Measurements from ENCODE around the gene REEP5.
A peak's percentile ranks its signal among the peaks of the same experiment; 100 is the strongest.
"Not testable (repeated sequence)": the region's sequence is repeated elsewhere in the genome, so short reads cannot be mapped to it uniquely, and the experiment has no call there.

The REEP5 gene

DNA sequence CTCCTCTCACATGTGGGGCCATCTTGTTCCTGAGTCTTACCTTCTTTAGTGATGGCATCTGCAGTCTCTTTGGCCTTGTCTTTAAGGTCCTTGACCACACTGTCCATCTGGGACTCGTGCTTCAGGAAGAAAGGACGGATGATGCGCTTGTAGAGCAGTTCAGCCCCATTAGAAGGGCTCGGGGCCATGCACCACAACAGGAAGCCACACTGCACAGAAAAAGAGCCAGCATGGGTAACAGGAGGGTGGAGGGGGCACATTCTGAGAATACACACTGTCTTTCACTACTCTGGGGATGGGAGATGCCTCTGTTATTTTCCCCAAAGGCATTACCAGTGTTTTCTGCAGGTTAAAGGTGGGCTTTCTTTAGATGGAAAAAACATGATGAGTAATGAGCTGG, 35.1 kb downstream of the REEP5 start:
- DNase-seq (ENCODE audit: low read depth in 2 of 2), result no peak

- DNase-seq (ENCODE audit: low read depth in 2 of 2), result no peak
Observed at GRCh38 chr5:112885001-112885400, 37.0 kb downstream of the REEP5 start.

- DNase-seq (ENCODE audit: low read depth in 2 of 2), result no peak
Observed at GRCh38 chr5:112883192-112883591, 38.8 kb downstream of the REEP5 start.

DNA sequence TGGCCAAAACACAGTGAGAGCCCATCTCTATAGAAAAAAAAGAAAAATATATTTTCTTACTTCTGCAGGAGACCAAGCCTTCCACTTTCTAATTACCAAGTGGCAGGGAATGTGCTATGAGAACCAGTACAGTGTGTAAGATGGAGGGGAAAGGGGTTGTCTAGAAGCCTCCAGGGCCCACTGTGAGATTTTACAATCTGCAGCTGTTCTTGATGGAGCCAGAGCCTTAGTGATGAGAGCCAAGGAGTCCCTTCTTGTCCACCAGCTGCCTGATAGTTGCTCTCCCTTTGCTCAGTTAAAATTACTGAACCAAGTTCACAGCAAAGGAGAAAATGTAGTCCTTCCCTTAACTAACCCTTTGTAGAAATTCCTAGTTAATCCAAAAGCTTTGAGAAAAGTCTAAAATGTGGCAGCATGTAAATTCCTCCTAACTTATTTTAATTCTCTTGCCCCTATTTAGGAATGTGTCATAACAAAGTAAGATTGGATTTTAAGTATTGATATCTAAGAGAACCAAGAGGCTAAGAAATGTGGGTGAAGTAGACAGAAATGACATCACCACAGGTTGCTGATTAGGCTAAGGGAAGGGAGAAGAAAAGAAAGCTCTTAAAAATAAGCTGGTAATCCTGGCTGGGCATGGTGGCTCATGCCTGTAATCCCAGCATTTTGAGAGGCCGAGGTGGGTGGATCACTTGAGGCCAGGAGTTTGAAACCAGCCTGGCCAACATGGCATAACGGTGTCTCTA, 41.6 kb downstream of the REEP5 start:
- DNase-seq (ENCODE audit: low read depth in 2 of 2), result no peak

DNA sequence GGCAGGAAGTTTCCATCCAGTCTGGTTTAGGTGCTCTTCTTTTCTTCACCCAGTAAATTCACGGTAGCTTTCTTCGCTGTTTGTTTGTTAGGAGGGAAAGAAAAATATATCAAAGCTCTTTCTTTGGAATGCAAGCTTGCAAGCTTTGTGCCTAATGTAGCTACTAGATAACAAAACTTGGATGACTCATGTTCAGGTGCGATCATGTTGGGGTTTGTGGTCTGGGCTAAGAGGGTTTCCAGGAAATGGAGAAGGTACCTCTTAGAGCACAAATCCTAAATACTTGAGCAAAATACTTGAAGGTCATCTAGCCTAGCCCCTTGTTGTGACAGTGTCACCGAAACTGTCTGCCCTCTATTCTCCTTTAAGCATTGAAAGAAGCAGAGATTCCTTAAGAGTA, 43.3 kb downstream of the REEP5 start:
- DNase-seq (ENCODE audit: low read depth in 2 of 2), result peak; percentile 20 to 23

- DNase-seq (ENCODE audit: low read depth in 2 of 2), result no peak
Observed at GRCh38 chr5:112878101-112878500, 43.9 kb downstream of the REEP5 start.

DNA sequence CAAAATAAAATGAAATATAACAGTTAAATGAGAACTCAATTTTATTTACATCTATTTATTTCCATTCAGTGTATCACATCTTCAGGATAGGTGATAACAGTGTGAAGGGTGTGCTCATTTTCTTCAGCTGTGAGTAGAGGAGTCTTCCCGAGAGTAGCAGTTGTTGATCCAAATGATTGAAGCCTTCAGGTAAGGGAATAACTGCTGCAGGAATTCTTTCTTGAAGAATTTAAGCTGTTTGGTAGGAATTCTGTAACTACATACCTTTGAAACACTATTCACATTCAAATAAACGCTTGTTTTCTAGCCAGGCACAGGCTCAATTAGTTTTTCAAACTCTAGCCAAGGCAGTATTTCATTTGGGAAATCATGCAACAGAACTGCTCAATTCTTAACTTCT, 45.7 kb downstream of the REEP5 start:
- DNase-seq (ENCODE audit: low read depth in 2 of 2), result no peak

GRCh38 chr5:112870966-112871365, 51.1 kb downstream of the REEP5 start:
- no peak for DNase-seq (ENCODE audit: low read depth in 2 of 2)

DNA sequence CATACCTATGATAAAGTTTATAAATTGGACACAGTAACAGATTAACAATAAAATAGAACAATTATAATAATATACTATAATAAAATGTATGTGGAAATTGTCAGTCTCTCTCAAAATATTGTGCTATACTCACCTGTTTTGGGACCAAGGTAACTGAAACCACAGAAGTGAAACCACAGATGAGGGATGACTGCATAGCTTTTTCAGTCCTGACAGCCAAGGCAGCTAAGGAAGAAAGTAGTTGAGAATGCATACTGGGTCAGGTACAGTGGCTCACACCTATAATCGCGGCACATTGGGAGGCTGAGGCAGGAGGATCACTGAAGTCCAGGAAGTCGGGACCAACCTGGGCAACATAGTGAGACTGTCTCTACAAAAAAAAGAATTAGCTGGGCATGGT, 52.1 kb downstream of the REEP5 start:
- no peak for DNase-seq (ENCODE audit: low read depth in 2 of 2)

GRCh38 chr5:112867411-112867810, 54.6 kb downstream of the REEP5 start:
- DNase-seq (ENCODE audit: low read depth in 2 of 2), result no peak

DNA sequence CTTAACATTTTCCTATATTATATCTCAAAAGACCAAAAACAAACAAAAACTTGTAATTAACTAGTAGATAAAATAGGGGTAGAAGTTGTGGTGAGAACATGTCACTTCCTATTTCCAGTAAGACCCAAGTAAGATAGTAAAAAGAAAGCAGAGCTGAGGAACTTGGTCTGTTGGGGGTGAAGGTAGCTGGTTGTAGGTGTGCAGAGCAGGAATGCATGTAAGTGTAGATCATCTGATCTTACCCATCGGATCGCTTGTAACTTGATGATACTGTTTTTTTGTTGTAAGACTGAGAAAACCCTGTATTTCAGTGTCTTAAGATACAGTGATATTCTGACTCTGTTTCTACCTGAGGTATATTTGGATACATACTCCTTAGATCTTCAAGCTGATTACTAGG, 55.3 kb downstream of the REEP5 start:
- DNase-seq (ENCODE audit: low read depth in 2 of 2), result no peak

- DNase-seq (ENCODE audit: low read depth in 2 of 2), result no peak
Observed at GRCh38 chr5:112865128-112865527, 56.9 kb downstream of the REEP5 start.

- no peak for DNase-seq (ENCODE audit: low read depth in 2 of 2)
Observed at GRCh38 chr5:112863549-112863948, 58.5 kb downstream of the REEP5 start.

- DNase-seq (ENCODE audit: low read depth in 2 of 2), result no peak
Observed at GRCh38 chr5:112862085-112862484, 59.9 kb downstream of the REEP5 start.

GRCh38 chr5:112861638-112861985, 60.4 kb downstream of the REEP5 start:
- no peak for DNase-seq (ENCODE audit: low read depth in 2 of 2)

DNA sequence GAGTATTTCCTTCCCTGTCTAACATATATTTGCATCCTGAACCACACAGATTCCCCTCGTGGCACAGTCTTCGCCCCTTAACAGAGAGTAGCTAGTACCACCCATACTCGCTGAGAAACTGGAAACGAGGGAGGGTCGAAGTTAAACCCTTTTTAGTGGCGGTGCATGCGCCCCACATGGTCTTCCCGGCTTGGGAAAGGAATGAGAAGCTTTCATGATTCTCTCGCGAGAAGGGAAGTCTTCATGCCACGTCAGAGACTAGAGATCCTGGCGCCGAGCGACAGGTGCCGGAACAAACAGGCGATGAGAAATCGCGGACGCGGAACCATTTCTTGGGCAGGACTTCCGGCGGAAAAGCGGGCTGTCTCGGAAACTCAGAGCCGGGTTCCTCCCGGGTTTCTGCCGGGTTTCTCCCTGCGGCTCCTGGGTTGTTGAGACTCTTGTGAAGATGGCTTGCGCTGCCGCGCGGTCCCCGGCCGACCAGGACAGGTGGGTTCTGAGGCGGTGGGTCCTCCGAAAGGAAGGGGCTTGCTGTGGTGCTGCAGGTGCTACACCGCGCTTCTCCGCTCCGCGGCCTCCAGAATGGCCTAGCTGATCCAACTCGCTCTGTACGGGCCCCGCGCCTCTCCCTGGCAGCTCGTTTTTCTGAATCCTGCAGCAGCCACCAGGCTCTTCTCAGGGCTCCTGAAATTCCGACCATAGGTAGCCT, 60.9 kb downstream of the REEP5 start, which contains the start of gene SRP19:
Gene SRP19, plus strand, starts transcription at position 359 of the 709 bp plus-strand sequence. Its CDS starts 90 bp downstream, at position 449.
- peak; percentile 85 for DNase-seq (ENCODE audit: low read depth in 2 of 2)

GRCh38 chr5:112860571-112860928, 61.5 kb downstream of the REEP5 start:
- DNase-seq (ENCODE audit: low read depth in 2 of 2), result not testable (repeated sequence)

DNA sequence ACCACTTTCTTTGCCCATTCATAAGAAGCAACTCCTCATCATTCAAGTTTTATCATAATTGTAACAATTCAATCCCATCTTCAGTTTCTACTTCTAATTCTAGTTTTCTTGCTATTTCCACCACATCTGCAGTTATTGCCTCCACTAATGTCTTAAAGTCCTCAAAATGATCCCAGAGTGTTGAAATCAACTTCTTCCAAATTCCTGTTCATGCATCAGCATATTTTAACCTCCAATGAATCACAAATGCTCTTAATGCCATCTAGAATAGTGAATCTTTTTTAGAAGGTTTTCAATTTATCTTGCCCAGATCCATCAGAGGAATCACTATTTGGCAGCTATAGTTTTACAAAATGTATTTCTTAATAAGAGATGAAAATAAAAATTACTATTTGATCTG, 64.2 kb downstream of the REEP5 start:
- no peak for DNase-seq (ENCODE audit: low read depth in 2 of 2)

DNA sequence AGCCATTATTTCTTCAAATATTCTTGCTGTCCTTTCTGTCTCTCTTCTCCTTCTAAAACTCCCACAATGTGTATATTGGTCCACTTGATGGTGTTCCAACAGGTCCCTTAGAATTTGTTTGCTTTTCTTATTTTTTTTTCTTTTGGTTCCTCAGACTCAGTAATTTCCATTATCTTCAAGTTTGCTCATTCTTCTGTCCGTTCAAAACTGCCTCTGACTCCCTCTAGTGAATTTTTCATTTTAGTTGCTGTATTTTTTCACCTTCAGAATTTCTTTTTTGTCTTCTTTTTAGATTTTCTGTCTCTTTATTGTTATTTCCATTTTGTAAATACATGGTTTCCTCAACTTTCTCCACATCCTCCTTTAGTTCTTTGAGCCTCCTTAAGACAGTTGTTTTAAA, 67.4 kb downstream of the REEP5 start:
- no peak for DNase-seq (ENCODE audit: low read depth in 2 of 2)

GRCh38 chr5:112849912-112850311, 72.1 kb downstream of the REEP5 start:
- DNase-seq (ENCODE audit: low read depth in 2 of 2), result no peak

- DNase-seq (ENCODE audit: low read depth in 2 of 2), result no peak
Observed at GRCh38 chr5:112848116-112848811, 73.8 kb downstream of the REEP5 start.

DNA sequence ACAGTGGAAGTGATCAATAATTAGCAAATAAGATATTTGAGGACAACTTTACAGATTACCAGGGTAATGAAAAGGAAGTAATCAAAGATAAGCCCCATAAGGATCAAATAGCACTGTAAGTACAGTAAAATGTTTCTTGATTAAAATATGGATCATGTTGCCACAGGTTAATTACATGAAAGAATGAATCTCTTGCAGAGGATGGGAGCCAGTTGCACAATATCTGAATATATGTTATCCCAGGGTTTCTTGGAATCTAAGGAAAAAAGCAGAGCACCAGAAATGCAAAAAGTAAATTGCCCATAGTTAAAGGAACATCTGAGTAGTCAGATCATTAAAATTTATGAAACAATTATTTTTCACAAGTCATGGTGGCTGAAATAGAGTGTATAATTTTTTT, 74.7 kb downstream of the REEP5 start:
- DNase-seq (ENCODE audit: low read depth in 2 of 2), result no peak

- no peak for DNase-seq (ENCODE audit: low read depth in 2 of 2)
Observed at GRCh38 chr5:112846556-112846955, 75.5 kb downstream of the REEP5 start.

All from stimulated activated CD8-positive, alpha-beta memory T cell treated with anti-CD3 and anti-CD28 coated beads, Interleukin-15, amount 100 ng/mL, for 48 hours (primary cell).